DND-41 (cell line): ENCODE results near the gene EFHC2.

Experiments
- CTCF ChIP-seq: IDR thresholded peaks from 2 replicates; pipeline ENCODE4 v1.5.1; 2012; ENCODE audit warnings: borderline replicate concordance, low read length, moderate library complexity, mild to moderate bottlenecking; ENCODE audit not compliant: poor library complexity, severe bottlenecking; ENCODE audit errors: extremely low read depth
- EZH2 ChIP-seq: IDR thresholded peaks from 3 replicates; pipeline ENCODE4 v1.6.1; 2012; ENCODE audit warnings: borderline replicate concordance, low read depth, mild to moderate bottlenecking, moderate library complexity, low read length, inconsistent platforms; ENCODE audit not compliant: severe bottlenecking

- no peak for TF ChIP-seq CTCF
- no peak for TF ChIP-seq EZH2
Measured at GRCh38 chrX:44314808-44315207, 28.7 kb downstream of the EFHC2 start.
